ENCODE measurements around the gene EML1. TPM values are rescaled to one million over a fixed set of nuclear protein-coding genes. Genes with fewer than 3 reads are reported as not detected.

The EML1 gene
- total and polyA plus RNA-seq, 2 experiments from 2014 or later = 16.6 to 16.9 TPM

GRCh38 chr14:99930420-99931274 is 137.4 kb downstream of the EML1 start:
- DNase-seq (ENCODE audit: low read depth in 1 of 2, low spot score in 1 of 2) = no peak

GRCh38 chr14:99931308-99931707 is 138.1 kb downstream of the EML1 start:
- Histone ChIP-seq H3K9me3 (ENCODE audit: low read depth) (no peaks in the 10 kb centered on the region), H3K4me1 (ENCODE audit: low read depth) (peaks cover 9% of the 10 kb centered on the region), H3K27me3 (no peaks in the 10 kb centered on the region), H3K27ac (no peak overlapping the region), H3K36me3 (no peaks in the 10 kb centered on the region), H3K4me3 (no peak overlapping the region)
- no peak for DNase-seq (ENCODE audit: low read depth in 1 of 2, low spot score in 1 of 2)
- TF ChIP-seq CTCF (IDR thresholded peaks at IDR 0.05; ENCODE audit: low read depth, low read length) = no peak

More at GRCh38 chr14:99930420-99931274, 137.4 kb downstream of the EML1 start:
- no peak overlapping the region for H3K4me3 ChIP-seq
- H3K27ac ChIP-seq = no peak overlapping the region
- H3K27me3 ChIP-seq = no peaks in the 10 kb centered on the region
- H3K36me3 ChIP-seq = no peaks in the 10 kb centered on the region
- H3K4me1 ChIP-seq (ENCODE audit: low read depth) = peaks cover 9% of the 10 kb centered on the region
- TF ChIP-seq CTCF (IDR thresholded peaks at IDR 0.05; ENCODE audit: low read depth, low read length) = no peak
- H3K9me3 ChIP-seq (ENCODE audit: low read depth) = no peaks in the 10 kb centered on the region

- no peaks in the 10 kb centered on the region for H3K36me3 ChIP-seq
- no peak for DNase-seq (ENCODE audit: low read depth in 1 of 2, low spot score in 1 of 2)
- no peak overlapping the region for H3K27ac ChIP-seq
- TF ChIP-seq CTCF (IDR thresholded peaks at IDR 0.05; ENCODE audit: low read depth, low read length) = no peak
- no peaks in the 10 kb centered on the region for H3K9me3 ChIP-seq (ENCODE audit: low read depth)
- H3K27me3 ChIP-seq = no peaks in the 10 kb centered on the region
- H3K4me3 ChIP-seq = no peak overlapping the region
- no peaks in the 10 kb centered on the region for H3K4me1 ChIP-seq (ENCODE audit: low read depth)
Observed at GRCh38 chr14:99936056-99936455, 142.8 kb downstream of the EML1 start.

GRCh38 chr14:99936738-99937474 is 143.7 kb downstream of the EML1 start:
- H3K4me3 ChIP-seq = no peak overlapping the region
- no peak for DNase-seq (ENCODE audit: low read depth in 1 of 2, low spot score in 1 of 2)
- no peak overlapping the region for H3K27ac ChIP-seq
- peaks cover 2% of the 10 kb centered on the region for H3K4me1 ChIP-seq (ENCODE audit: low read depth)
- H3K27me3 ChIP-seq = no peaks in the 10 kb centered on the region
- no peak for TF ChIP-seq CTCF (IDR thresholded peaks at IDR 0.05; ENCODE audit: low read depth, low read length)
- H3K9me3 ChIP-seq (ENCODE audit: low read depth) = no peaks in the 10 kb centered on the region
- H3K36me3 ChIP-seq = no peaks in the 10 kb centered on the region

GRCh38 chr14:99937475-99938244 is 144.4 kb downstream of the EML1 start:
- H3K9me3 ChIP-seq (ENCODE audit: low read depth) = no peaks in the 10 kb centered on the region
- peaks cover 9% of the 10 kb centered on the region for H3K4me1 ChIP-seq (ENCODE audit: low read depth)
- no peak for DNase-seq (ENCODE audit: low read depth in 1 of 2, low spot score in 1 of 2)
- no peaks in the 10 kb centered on the region for H3K27me3 ChIP-seq
- no peak overlapping the region for H3K27ac ChIP-seq
- no peak for TF ChIP-seq CTCF (IDR thresholded peaks at IDR 0.05; ENCODE audit: low read depth, low read length)
- H3K36me3 ChIP-seq = no peaks in the 10 kb centered on the region
- no peak overlapping the region for H3K4me3 ChIP-seq
